Measurements from ENCODE around the gene SOX18.
"Not testable (repeated sequence)": the region's sequence is repeated elsewhere in the genome, so short reads cannot be mapped to it uniquely, and the experiment has no call there.

SOX18 gene

DNA sequence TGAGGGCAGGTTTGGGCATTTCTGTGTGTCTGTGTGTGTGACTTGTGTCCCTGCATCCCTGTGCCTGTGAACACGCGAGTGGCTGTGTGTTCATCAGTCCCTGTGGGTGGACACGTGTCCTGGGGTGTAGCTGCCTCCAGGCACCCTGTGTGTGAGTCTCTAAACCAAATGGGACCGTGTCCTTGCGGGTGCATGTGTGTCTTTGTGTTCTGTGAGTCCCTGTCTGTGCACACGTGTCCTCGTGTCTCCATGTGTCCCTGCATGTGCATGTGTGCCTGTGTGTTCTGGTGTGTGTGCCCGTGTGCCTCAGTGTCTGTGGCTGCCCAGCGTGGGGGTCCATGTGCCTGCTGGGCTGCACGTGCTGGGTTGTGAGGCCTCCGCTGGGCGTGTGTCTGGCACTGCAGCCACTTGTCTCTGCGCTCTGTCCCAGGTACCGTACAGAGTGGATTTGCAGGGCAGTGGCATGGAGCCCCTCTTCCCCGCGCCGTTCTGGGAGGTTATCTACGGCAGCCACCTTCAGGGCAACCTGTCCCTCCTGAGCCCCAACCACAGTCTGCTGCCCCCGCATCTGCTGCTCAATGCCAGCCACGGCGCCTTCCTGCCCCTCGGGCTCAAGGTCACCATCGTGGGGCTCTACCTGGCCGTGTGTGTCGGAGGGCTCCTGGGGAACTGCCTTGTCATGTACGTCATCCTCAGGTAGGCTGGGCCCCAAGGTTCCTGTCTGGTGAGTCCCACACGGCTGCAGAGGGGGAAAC lies 43.0 kb upstream of the SOX18 start:
- in situ Hi-C loops (cut with MboI; ENCODE audit: low pct_unique_long_range_greater_than_20kb, low sequenced_read_pairs, unreplicated experiment) = no loop called here
- no peak for DNase-seq (ENCODE audit: low spot score)
- TF ChIP-seq, protein P1, sequence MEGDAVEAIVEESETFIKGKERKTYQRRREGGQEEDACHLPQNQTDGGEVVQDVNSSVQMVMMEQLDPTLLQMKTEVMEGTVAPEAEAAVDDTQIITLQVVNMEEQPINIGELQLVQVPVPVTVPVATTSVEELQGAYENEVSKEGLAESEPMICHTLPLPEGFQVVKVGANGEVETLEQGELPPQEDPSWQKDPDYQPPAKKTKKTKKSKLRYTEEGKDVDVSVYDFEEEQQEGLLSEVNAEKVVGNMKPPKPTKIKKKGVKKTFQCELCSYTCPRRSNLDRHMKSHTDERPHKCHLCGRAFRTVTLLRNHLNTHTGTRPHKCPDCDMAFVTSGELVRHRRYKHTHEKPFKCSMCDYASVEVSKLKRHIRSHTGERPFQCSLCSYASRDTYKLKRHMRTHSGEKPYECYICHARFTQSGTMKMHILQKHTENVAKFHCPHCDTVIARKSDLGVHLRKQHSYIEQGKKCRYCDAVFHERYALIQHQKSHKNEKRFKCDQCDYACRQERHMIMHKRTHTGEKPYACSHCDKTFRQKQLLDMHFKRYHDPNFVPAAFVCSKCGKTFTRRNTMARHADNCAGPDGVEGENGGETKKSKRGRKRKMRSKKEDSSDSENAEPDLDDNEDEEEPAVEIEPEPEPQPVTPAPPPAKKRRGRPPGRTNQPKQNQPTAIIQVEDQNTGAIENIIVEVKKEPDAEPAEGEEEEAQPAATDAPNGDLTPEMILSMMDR (IDR thresholded peaks at IDR 0.05; ENCODE audit: extremely low read depth, insufficient read depth, missing control alignments) = no peak

DNA sequence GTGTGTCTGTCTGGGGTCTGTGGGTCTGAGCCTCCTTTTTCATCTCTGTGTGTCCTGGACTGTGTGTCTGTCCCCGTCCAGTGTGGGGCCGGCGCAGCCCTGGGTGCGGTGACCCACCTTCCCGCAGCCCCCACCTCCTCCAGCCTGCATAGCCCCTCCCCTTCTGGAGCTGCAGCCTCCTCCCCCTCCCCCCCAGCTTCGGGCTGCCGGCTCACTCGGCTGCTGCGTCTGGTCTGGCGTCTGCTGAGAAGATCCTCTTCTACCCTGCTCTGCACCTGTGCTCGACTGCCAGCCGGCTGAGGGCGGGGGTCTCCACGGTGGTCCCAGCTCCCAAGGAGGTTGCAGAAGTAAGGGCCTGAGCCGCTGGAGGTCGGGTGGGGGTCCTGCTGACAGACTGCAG lies 42.3 kb upstream of the SOX18 start:
- in situ Hi-C loops (cut with MboI; ENCODE audit: low pct_unique_long_range_greater_than_20kb, low sequenced_read_pairs, unreplicated experiment) = no loop called here
- TF ChIP-seq, protein P1 (IDR thresholded peaks at IDR 0.05; ENCODE audit: extremely low read depth, insufficient read depth, missing control alignments) = no peak
- no peak for DNase-seq (ENCODE audit: low spot score)

DNA sequence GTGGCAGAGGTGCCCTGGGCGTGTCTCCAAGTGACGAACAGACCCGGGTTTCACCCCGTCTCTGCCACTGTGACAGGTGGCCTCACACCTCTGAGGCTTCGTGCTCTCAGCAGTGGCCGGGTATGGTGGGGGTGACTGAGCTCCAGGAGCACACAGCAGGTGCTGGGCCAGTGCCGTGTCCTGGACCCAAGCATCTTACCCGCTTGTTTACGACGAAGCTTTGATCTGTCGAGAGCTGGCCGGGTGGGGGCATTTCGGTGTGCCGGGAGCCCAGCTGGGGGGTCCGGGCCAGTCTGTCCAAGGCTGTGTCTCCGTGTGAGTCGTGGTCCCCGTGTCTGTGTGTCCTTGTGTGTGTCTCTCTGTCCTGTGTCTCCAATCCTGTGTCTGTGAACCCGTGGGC lies 41.9 kb upstream of the SOX18 start:
- TF ChIP-seq, protein P1 (IDR thresholded peaks at IDR 0.05; ENCODE audit: extremely low read depth, insufficient read depth, missing control alignments) = no peak
- DNase-seq (ENCODE audit: low spot score) = no peak
- in situ Hi-C loops (cut with MboI; ENCODE audit: low pct_unique_long_range_greater_than_20kb, low sequenced_read_pairs, unreplicated experiment) = no loop called here

DNA sequence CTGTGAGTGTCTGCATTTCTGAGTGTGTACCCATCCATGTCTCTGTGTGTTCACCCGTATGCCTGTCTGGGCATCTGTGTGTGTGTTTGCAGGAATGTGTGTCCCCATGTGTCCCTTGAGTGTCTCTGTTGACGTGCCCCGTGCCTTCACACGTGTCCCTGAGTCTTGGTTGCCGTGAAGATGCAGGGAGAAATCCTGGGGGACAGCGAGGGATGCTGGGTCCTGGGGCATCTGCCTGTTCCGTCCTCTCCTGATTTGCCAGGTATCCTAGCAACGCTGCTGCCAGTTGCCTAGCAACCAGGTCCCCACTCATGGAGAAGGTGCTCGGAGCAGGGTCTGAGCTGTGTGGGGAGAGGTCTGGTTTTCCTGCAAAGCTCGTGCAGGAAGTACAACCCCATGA lies 40.7 kb upstream of the SOX18 start:
- DNase-seq (ENCODE audit: low spot score) = no peak
- TF ChIP-seq, protein P1 (IDR thresholded peaks at IDR 0.05; ENCODE audit: extremely low read depth, insufficient read depth, missing control alignments) = no peak
- in situ Hi-C loops (cut with MboI; ENCODE audit: low pct_unique_long_range_greater_than_20kb, low sequenced_read_pairs, unreplicated experiment) = no loop called here

DNA sequence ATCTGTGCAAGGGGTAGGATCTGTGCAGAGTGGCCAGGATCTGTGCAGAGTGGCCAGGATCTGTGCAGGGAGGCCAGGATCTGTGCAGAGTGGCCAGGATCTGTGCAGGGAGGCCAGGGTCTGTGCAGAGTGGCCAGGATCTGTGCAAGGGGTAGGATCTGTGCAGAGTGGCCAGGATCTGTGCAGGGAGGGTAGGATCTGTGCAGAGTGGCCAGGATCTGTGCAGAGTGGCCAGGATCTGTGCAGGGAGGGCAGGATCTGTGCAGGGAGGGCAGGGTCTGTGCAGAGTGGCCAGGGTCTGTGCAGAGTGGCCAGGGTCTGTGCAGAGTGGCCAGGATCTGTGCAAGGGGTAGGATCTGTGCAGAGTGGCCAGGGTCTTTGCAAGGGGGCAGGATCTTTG lies 39.1 kb upstream of the SOX18 start:
- in situ Hi-C loops (cut with MboI; ENCODE audit: low pct_unique_long_range_greater_than_20kb, low sequenced_read_pairs, unreplicated experiment); DNase-seq (ENCODE audit: low spot score): not testable (repeated sequence)

DNA sequence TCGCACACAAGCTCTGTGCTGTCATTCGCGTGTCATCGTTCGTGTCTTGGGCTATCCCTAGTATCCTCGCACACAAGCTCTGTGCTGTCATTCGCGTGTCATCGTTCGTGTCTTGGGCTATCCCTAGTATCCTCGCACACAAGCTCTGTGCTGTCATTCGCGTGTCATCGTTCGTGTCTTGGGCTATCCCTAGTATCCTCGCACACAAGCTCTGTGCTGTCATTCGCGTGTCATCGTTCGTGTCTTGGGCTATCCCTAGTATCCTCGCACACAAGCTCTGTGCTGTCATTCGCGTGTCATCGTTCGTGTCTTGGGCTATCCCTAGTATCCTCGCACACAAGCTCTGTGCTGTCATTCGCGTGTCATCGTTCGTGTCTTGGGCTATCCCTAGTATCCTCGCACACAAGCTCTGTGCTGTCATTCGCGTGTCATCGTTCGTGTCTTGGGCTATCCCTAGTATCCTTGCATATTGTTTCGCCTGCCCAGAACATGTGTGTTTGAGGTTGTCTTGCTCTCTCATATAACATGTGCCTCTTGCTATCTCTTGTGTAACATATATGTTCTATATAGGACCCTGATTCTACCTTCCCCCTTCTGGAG lies 37.9 kb upstream of the SOX18 start:
- DNase-seq (ENCODE audit: low spot score); in situ Hi-C loops (cut with MboI; ENCODE audit: low pct_unique_long_range_greater_than_20kb, low sequenced_read_pairs, unreplicated experiment): not testable (repeated sequence)

DNA sequence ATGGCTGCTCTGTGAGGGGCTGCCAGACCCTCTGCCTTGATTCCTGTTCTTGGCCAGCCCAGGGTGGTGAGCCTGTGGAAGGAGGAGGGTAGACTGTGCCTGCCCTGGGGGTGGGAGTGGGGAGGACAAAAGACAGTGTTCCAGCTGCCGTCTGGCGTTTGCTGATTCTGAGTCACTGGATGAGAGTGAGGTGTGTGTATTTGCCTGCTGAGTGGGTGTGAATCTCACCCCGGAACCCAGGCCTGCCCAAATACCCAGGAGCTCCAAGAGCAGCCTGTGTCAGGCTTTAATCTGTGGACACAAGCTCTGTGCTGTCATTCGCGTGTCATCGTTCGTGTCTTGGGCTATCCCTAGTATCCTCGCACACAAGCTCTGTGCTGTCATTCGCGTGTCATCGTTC lies 37.4 kb upstream of the SOX18 start:
- in situ Hi-C loops (cut with MboI; ENCODE audit: low pct_unique_long_range_greater_than_20kb, low sequenced_read_pairs, unreplicated experiment) = no loop called here
- TF ChIP-seq, protein P1 (IDR thresholded peaks at IDR 0.05; ENCODE audit: extremely low read depth, insufficient read depth, missing control alignments) = no peak
- DNase-seq (ENCODE audit: low spot score) = no peak

Measured in GM13977 (cell line).